MM.1S (cell line): Measurements from ENCODE around the gene RNASE9.

Source experiments
- DNase-seq: peaks from one replicate; pipeline ENCODE4 v3.0.0-alpha.2; 2015
- H2AFZ ChIP-seq: fragments of 300-600 bp; sonication (generic); 2 replicates; pipeline ENCODE4 v1.6.0; 2016; ENCODE audit warnings: antibody characterized with exemption, low read length
- H3F3A ChIP-seq: fragments of 300-600 bp; sonication (generic); 2 replicates; pipeline ENCODE4 v1.6.1; 2016; ENCODE audit warnings: mild to moderate bottlenecking, antibody characterized with exemption, low read length, moderate library complexity, mixed read lengths; ENCODE audit not compliant: insufficient read depth
- H3K27ac ChIP-seq: fragments of 300-600 bp; sonication (generic); 2 replicates; pipeline ENCODE4 v1.5.1; 2016; ENCODE audit warnings: mild to moderate bottlenecking, low read length
- H3K27me3 ChIP-seq: fragments of 300-600 bp; sonication (generic); replicated peaks from 2 replicates; pipeline ENCODE4 v1.6.0; 2016; ENCODE audit warnings: low read length; ENCODE audit not compliant: insufficient read depth
- H3K36me3 ChIP-seq: fragments of 300-600 bp; sonication (generic); replicated peaks from 2 replicates; pipeline ENCODE4 v1.6.1; 2016; ENCODE audit warnings: mild to moderate bottlenecking, low read length, mixed read lengths; ENCODE audit not compliant: insufficient read depth
- H3K4me1 ChIP-seq: fragments of 300-600 bp; sonication (generic); 2 replicates; pipeline ENCODE4 v1.6.1; 2016; ENCODE audit warnings: low read length, mixed read lengths
- H3K4me2 ChIP-seq: fragments of 300-600 bp; sonication (generic); 2 replicates; pipeline ENCODE4 v1.6.0; 2016; ENCODE audit warnings: low read depth, low read length
- H3K4me3 ChIP-seq: fragments of 300-600 bp; sonication (generic); 2 replicates; pipeline ENCODE4 v1.5.1; 2016; ENCODE audit warnings: low read length, mixed read lengths
- H3K79me2 ChIP-seq: fragments of 300-600 bp; sonication (generic); 2 replicates; pipeline ENCODE4 v1.6.1; 2016; ENCODE audit warnings: mixed run types, low read length, mixed read lengths
- H3K9ac ChIP-seq: fragments of 300-600 bp; sonication (generic); 2 replicates; pipeline ENCODE4 v1.6.1; 2016; ENCODE audit warnings: low read length, mixed read lengths
- H3K9me2 ChIP-seq: fragments of 300-600 bp; sonication (generic); replicated peaks from 2 replicates; pipeline ENCODE4 v1.6.1; 2016; ENCODE audit warnings: mild to moderate bottlenecking, low read length, mixed read lengths; ENCODE audit not compliant: insufficient read depth
- H3K9me3 ChIP-seq: fragments of 300-600 bp; sonication (generic); replicated peaks from 2 replicates; pipeline ENCODE4 v1.6.1; 2016; ENCODE audit warnings: mild to moderate bottlenecking, low read length, mixed read lengths; ENCODE audit not compliant: insufficient read depth
- H4K20me1 ChIP-seq: fragments of 300-600 bp; sonication (generic); 2 replicates; pipeline ENCODE4 v1.6.1; 2016; ENCODE audit warnings: mild to moderate bottlenecking, low read length, moderate library complexity, mixed read lengths; ENCODE audit not compliant: insufficient read depth
- EZH2 ChIP-seq: fragments of 300-600 bp; sonication (generic); optimal IDR thresholded peaks from 2 replicates; pipeline ENCODE3; 2017; ENCODE audit warnings: low read depth, mild to moderate bottlenecking, antibody characterized with exemption, low read length, mixed read lengths
- EZH2phosphoT487 ChIP-seq: fragments of 300-600 bp; sonication (generic); IDR thresholded peaks from 2 replicates; pipeline ENCODE4 v1.6.1; 2018; ENCODE audit warnings: antibody characterized with exemption, low read length
- TF ChIP-seq, protein P1 (sequence below): fragments of 300-600 bp; sonication (generic); IDR thresholded peaks from 2 replicates; pipeline ENCODE4 v1.5.1; 2016; ENCODE audit warnings: antibody characterized with exemption, low read length, mixed read lengths

The RNASE9 gene

GRCh38 chr14:20591235-20591634 is 30.4 kb upstream of the RNASE9 start, which contains the start of gene RNASE12:
TSS of gene RNASE12 (minus strand) at chr14:20591376. CDS start at chr14:20590723, 653 bp downstream.
- H3K9ac ChIP-seq = peak within 1 kb of the TSS; percentile 42; the same call in 1 of the 2 replicates
- H2AFZ ChIP-seq = peak within 1 kb of the TSS; percentile 72
- TF ChIP-seq, protein P1, sequence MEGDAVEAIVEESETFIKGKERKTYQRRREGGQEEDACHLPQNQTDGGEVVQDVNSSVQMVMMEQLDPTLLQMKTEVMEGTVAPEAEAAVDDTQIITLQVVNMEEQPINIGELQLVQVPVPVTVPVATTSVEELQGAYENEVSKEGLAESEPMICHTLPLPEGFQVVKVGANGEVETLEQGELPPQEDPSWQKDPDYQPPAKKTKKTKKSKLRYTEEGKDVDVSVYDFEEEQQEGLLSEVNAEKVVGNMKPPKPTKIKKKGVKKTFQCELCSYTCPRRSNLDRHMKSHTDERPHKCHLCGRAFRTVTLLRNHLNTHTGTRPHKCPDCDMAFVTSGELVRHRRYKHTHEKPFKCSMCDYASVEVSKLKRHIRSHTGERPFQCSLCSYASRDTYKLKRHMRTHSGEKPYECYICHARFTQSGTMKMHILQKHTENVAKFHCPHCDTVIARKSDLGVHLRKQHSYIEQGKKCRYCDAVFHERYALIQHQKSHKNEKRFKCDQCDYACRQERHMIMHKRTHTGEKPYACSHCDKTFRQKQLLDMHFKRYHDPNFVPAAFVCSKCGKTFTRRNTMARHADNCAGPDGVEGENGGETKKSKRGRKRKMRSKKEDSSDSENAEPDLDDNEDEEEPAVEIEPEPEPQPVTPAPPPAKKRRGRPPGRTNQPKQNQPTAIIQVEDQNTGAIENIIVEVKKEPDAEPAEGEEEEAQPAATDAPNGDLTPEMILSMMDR = no peak
- TF ChIP-seq EZH2 (no peak), EZH2phosphoT487 (no peak)
- no peaks in the 10 kb centered on the region for H3K9me3 ChIP-seq
- no peaks in the 10 kb centered on the region for H3F3A ChIP-seq
- H3K36me3 ChIP-seq = no peaks in the 10 kb centered on the region
- peak within 1 kb of the TSS; percentile 59 for H3K4me3 ChIP-seq
- no peaks in the 10 kb centered on the region for H4K20me1 ChIP-seq
- H3K27me3 ChIP-seq = no peaks in the 10 kb centered on the region
- H3K79me2 ChIP-seq = no peaks in the 10 kb centered on the region
- peak within 1 kb of the TSS; percentile 69 for H3K4me2 ChIP-seq
- DNase-seq = no peak
- H3K27ac ChIP-seq = no peak within 1 kb of the TSS
- no peaks in the 10 kb centered on the region for H3K4me1 ChIP-seq
- no peaks in the 10 kb centered on the region for H3K9me2 ChIP-seq

- Histone ChIP-seq H3K27ac (no peak within 1 kb of the TSS), H3K79me2 (no peaks in the 10 kb centered on the region), H4K20me1 (no peaks in the 10 kb centered on the region), H3K27me3 (no peaks in the 10 kb centered on the region), H3K4me3 (no peak within 1 kb of the TSS), H3K4me1 (no peaks in the 10 kb centered on the region), H2AFZ (no peak within 1 kb of the TSS), H3F3A (no peaks in the 10 kb centered on the region), H3K9ac (no peak within 1 kb of the TSS), H3K9me3 (no peaks in the 10 kb centered on the region), H3K4me2 (no peak within 1 kb of the TSS), H3K9me2 (no peaks in the 10 kb centered on the region), H3K36me3 (no peaks in the 10 kb centered on the region)
- DNase-seq = no peak
- TF ChIP-seq, protein P1 = no peak
- TF ChIP-seq EZH2 (no peak), EZH2phosphoT487 (no peak)
These were observed 26.8 kb upstream of the RNASE9 start, which contains the start of gene RNASE11 for GRCh38 chr14:20587489-20588154. TSS of gene RNASE11 (minus strand) at chr14:20588001.

DNA sequence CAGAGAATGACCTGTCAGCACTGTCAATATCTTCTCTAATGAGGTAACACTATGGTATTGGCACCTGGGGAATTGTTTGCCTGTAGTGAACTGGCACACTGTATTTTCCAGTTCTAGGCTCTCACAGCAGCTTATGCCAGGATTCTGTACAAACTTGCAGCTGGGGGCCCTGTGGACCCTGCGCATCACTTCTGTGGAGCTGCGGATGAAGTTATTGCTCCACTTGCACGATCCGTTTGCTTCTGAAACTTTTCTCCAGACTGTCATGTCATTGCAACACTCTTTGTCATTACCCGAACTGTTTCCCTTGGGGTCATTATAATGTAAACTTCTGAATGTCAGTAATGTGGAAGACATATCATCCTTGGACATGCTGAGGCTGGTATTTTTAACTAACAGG is 23.1 kb upstream of the RNASE9 start:
- no peaks in the 10 kb centered on the region for H3K27me3 ChIP-seq
- H3K9me3 ChIP-seq = no peaks in the 10 kb centered on the region
- no peak overlapping the region for H3K4me3 ChIP-seq
- H3K27ac ChIP-seq = no peak overlapping the region
- no peaks in the 10 kb centered on the region for H3K36me3 ChIP-seq
- no peak overlapping the region for H2AFZ ChIP-seq
- no peak overlapping the region for H3K9ac ChIP-seq
- no peak for DNase-seq
- no peaks in the 10 kb centered on the region for H3F3A ChIP-seq
- H3K79me2 ChIP-seq = no peaks in the 10 kb centered on the region
- no peaks in the 10 kb centered on the region for H3K4me1 ChIP-seq
- H3K9me2 ChIP-seq = no peaks in the 10 kb centered on the region
- TF ChIP-seq EZH2 = no peak
- no peak for TF ChIP-seq EZH2phosphoT487
- TF ChIP-seq, protein P1 = no peak
- H4K20me1 ChIP-seq = no peaks in the 10 kb centered on the region
- no peak overlapping the region for H3K4me2 ChIP-seq
